SK-N-SH (cell line): ENCODE results near the gene IRF5. TPM values are rescaled to one million over a fixed set of nuclear protein-coding genes. Genes with fewer than 3 reads are reported as not detected.

Experiments
- CTCF ChIA-PET: fragments of 300-600, 350-600 bp; formaldehyde crosslinking; extraction: SDS; loops from one replicate; lab custom pipeline; 2021; lab: Yijun Ruan, JAX
- POLR2A ChIA-PET: fragments of 350-600 bp; sonication (Branson Sonifier 250); formaldehyde crosslinking; extraction: SDS; loops from one replicate; lab custom pipeline; 2020; ENCODE audit warnings: antibody characterized with exemption, inconsistent platforms; lab: Yijun Ruan, JAX
- DNase-seq: peaks from one replicate; pipeline ENCODE4 v3.0.0; 2012
- H2AFZ ChIP-seq: fragments of 200-600 bp; sonication (generic); 2 replicates; pipeline ENCODE4 v1.8.1; 2016; ENCODE audit warnings: antibody characterized with exemption, mild to moderate bottlenecking, low read depth
- H3F3A ChIP-seq: fragments of 200-600 bp; sonication (generic); replicated peaks from 2 replicates; pipeline ENCODE3; 2016; ENCODE audit warnings: antibody characterized with exemption, mild to moderate bottlenecking; ENCODE audit not compliant: insufficient read depth
- H3K27ac ChIP-seq, 2 experiments: fragments of 200-500 bp in 1 of 2; fragments of 200-600 bp in 1 of 2; sonication (Bioruptor generic) in 1 of 2; sonication (generic), shearing (Covaris generic) in 1 of 2; 2 replicates each; pipeline versions ENCODE4 v1.5.1 to v1.6.1; 2014 to 2016; ENCODE audit warnings: low read depth in 2 of 2, inconsistent platforms in 1 of 2, low read length in 1 of 2, mild to moderate bottlenecking in 1 of 2, mixed read lengths in 1 of 2
- H3K27me3 ChIP-seq: fragments of 200-600 bp; sonication (generic), shearing (Covaris generic); 2 replicates; pipeline ENCODE4 v1.6.1; 2016; ENCODE audit warnings: mixed run types; ENCODE audit not compliant: insufficient read depth
- H3K36me3 ChIP-seq, 2 experiments: fragments of 200-500 bp in 1 of 2; fragments of 200-600 bp in 1 of 2; sonication (Bioruptor generic) in 1 of 2; sonication (generic) in 1 of 2; replicated peaks in 1 of 2; 2 replicates each; pipeline versions ENCODE3 to v1.5.1; 2014 to 2016; ENCODE audit warnings: low read length in 1 of 2, mild to moderate bottlenecking in 1 of 2; ENCODE audit not compliant: insufficient read depth in 2 of 2, control insufficient read depth in 1 of 2
- H3K4me1 ChIP-seq, 2 experiments: fragments of 200-500 bp in 1 of 2; fragments of 200-600 bp in 1 of 2; sonication (Bioruptor generic) in 1 of 2; sonication (generic), shearing (Covaris generic) in 1 of 2; 2 replicates each; pipeline versions ENCODE4 v1.5.1 to v1.6.1; 2014 to 2016; ENCODE audit warnings: low read depth in 1 of 2, low read length in 1 of 2, mixed run types in 1 of 2; ENCODE audit not compliant: insufficient read depth in 2 of 2, control insufficient read depth in 1 of 2
- H3K4me2 ChIP-seq: fragments of 200-600 bp; sonication (generic), shearing (Covaris generic); 2 replicates; pipeline ENCODE4 v1.6.1; 2017; ENCODE audit warnings: mixed run types
- H3K4me3 ChIP-seq, 2 experiments: fragments of 200-500 bp in 1 of 2; fragments of 200-600 bp in 1 of 2; sonication (Bioruptor generic) in 1 of 2; sonication (generic), shearing (Covaris generic) in 1 of 2; 2 replicates each; pipeline versions ENCODE4 v1.5.1 to v1.8.1; 2014 to 2016; ENCODE audit warnings: low read depth in 2 of 2, inconsistent platforms in 1 of 2, low read length in 1 of 2, mild to moderate bottlenecking in 1 of 2, mixed read lengths in 1 of 2, moderate library complexity in 1 of 2
- H3K79me2 ChIP-seq: fragments of 200-600 bp; sonication (generic); 2 replicates; pipeline ENCODE4 v1.8.1; 2017; ENCODE audit warnings: mild to moderate bottlenecking; ENCODE audit not compliant: insufficient read depth
- H3K9ac ChIP-seq: fragments of 200-600 bp; sonication (generic); 2 replicates; pipeline ENCODE4 v1.6.1; 2017; ENCODE audit warnings: mixed run types
- H3K9me2 ChIP-seq: fragments of 200-600 bp; sonication (generic); 2 replicates; pipeline ENCODE4 v1.6.1; 2017; ENCODE audit warnings: mixed run types
- H3K9me3 ChIP-seq: fragments of 200-600 bp; sonication (generic); 2 replicates; pipeline ENCODE4 v1.6.1; 2017; ENCODE audit warnings: mixed run types, mild to moderate bottlenecking, moderate library complexity
- H4K20me1 ChIP-seq: fragments of 200-600 bp; sonication (generic); 2 replicates; pipeline ENCODE4 v1.6.1; 2017; ENCODE audit warnings: mild to moderate bottlenecking, mixed run types; ENCODE audit not compliant: insufficient read depth
- CTCF ChIP-seq: fragments of 200-600 bp; sonication (generic); IDR thresholded peaks from 2 replicates; pipeline ENCODE4 v1.6.1; 2017; ENCODE audit warnings: antibody characterized with exemption, mild to moderate bottlenecking, moderate library complexity
- FOSL2 ChIP-seq: IDR thresholded peaks from 2 replicates; pipeline ENCODE4 v1.4.0; 2012; ENCODE audit warnings: low read depth, mild to moderate bottlenecking, moderate library complexity, borderline replicate concordance
- JUND ChIP-seq: IDR thresholded peaks from 2 replicates; pipeline ENCODE4 v1.4.0; 2012
- MXI1 ChIP-seq: IDR thresholded peaks from 2 replicates; pipeline ENCODE4 v1.6.1; 2012; ENCODE audit warnings: mild to moderate bottlenecking, low read depth, low read length, improper control_type of control experiment
- PBX3 ChIP-seq: IDR thresholded peaks from 2 replicates; pipeline ENCODE4; 2012
- RAD21 ChIP-seq: IDR thresholded peaks from 2 replicates; pipeline ENCODE4 v1.6.1; 2012; ENCODE audit warnings: mild to moderate bottlenecking, low read length
- RCOR1 ChIP-seq: fragments of 150-350 bp; IDR thresholded peaks from 2 replicates; pipeline ENCODE4 v1.6.1; 2017; ENCODE audit warnings: antibody characterized with exemption, low read length
- RFX5 ChIP-seq: IDR thresholded peaks from 2 replicates; pipeline ENCODE4 v1.6.1; 2012; ENCODE audit warnings: mild to moderate bottlenecking, improper control_type of control experiment, low read length
- SMC3 ChIP-seq: IDR thresholded peaks from 2 replicates; pipeline ENCODE4 v1.6.1; 2012; ENCODE audit warnings: low read depth, low read length, improper control_type of control experiment
- WGBS: methylation state at CpG from one replicate; pipeline ENCODE4 v1.1.6; 2017; ENCODE audit warnings: low lambda C conversion rate; 5-methylcytosine and 5-hydroxymethylcytosine counted together
- polyA plus RNA-seq, 3 experiments: library from polyadenylated mRNA; depleted of rRNA; stranded (reverse); fragments of >200 nt; gene quantifications; 2 replicates each; pipeline ENCODE4 v1.2.3, GENCODE V29; 2012
- TF ChIP-seq, protein P1 (sequence below): IDR thresholded peaks from 2 replicates; pipeline ENCODE4 v1.4.0; 2012; ENCODE audit warnings: low read depth, borderline replicate concordance
- TF ChIP-seq, protein P2 (sequence below): IDR thresholded peaks from 2 replicates; pipeline ENCODE4 v1.4.0; 2012; ENCODE audit warnings: low read depth

Gene IRF5
- polyA plus RNA-seq, 1 of the 3 experiments (the other 2 are of a cell fraction), result 0.62 TPM

DNA sequence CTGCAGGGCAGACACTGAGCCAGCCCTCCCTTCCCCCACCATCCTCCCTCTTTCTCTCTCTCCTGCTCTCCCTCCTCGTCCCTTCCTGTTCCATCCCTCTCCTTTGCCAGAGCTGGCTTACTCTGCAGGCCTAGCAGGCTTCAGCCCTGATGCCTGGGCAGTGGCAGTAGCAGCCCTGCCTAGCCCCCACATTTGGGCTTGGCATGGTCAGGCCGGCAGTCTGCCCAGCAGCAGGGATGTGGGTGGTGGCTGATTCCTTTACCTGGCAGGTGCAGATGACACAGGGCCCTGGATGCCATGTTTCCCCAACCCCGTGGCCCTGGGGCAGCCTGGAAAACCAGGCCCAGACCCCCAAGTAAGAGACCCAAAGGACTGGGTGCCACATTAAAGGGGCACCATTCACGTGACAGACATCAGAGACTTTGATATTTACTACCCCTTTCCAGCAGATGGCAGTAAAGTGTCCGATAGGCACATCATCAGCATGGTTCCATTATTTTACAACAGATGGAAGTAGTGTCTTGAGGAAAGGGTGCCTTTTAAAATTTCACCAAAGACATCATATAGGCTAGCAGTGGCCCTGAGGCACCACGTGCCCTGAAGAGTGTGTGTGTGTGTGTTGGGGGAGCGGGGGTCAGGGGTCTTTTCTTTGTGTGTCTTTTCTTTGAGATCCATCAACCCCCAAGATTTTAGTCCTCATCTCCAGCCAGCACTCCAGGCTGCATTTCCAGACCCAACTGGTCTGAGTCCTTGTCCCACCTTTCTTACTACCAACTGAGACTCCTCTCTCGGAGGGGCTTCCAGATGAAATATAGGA lies 33.1 kb upstream of the IRF5 start:
- 37% methylated on average over 8 of the region's 8 CpGs for WGBS
- CTCF ChIA-PET, result interaction anchor here (0.8 to 9.2 kb wide), 21 partner anchors 10 to 557 kb away, joined by 3 to 137 read pairs (median 4); no protein-coding TSS in a partner anchor
- H3K9ac ChIP-seq, result no peak overlapping the region
- H3K9me3 ChIP-seq, result 0 out of 2 replicates have a peak, but pooled peaks cover under 1% of the 10 kb centered on the region
- H3K4me1 ChIP-seq, result peaks cover 0 to 6% of the 10 kb centered on the region in 2 experiments; a peak in 1 of 4 replicates
- no peaks in the 10 kb centered on the region for H4K20me1 ChIP-seq
- H3K4me2 ChIP-seq, result no peak overlapping the region
- no peak overlapping the region for H3K27ac ChIP-seq
- H2AFZ ChIP-seq, result no peak overlapping the region
- POLR2A ChIA-PET, result no interaction called here
- no peaks in the 10 kb centered on the region for H3K79me2 ChIP-seq
- TF ChIP-seq CTCF (peak; percentile 74), RAD21 (peak; percentile 79), RCOR1 (peak; percentile 27; the same call in 1 of the 2 replicates), PBX3 (no peak), JUND (no peak), FOSL2 (no peak), SMC3 (peak; percentile 86), RFX5 (no peak), MXI1 (peak; percentile 52; the same call in 1 of the 2 replicates)
- TF ChIP-seq, protein P1, sequence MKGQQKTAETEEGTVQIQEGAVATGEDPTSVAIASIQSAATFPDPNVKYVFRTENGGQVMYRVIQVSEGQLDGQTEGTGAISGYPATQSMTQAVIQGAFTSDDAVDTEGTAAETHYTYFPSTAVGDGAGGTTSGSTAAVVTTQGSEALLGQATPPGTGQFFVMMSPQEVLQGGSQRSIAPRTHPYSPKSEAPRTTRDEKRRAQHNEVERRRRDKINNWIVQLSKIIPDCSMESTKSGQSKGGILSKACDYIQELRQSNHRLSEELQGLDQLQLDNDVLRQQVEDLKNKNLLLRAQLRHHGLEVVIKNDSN, result peak; percentile 72; the same call in 1 of the 2 replicates
- TF ChIP-seq, protein P2, sequence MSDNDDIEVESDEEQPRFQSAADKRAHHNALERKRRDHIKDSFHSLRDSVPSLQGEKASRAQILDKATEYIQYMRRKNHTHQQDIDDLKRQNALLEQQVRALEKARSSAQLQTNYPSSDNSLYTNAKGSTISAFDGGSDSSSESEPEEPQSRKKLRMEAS, result 0 out of 2 replicates have a peak, but pooled peaks have one; percentile 47
- H3F3A ChIP-seq, result no peaks in the 10 kb centered on the region
- H3K9me2 ChIP-seq, result no peaks in the 10 kb centered on the region
- no peak overlapping the region for H3K4me3 ChIP-seq
- 0 out of 2 replicates have a peak, but pooled peaks cover 8% of the 10 kb centered on the region for H3K27me3 ChIP-seq
- peak; percentile 87 for DNase-seq
- H3K36me3 ChIP-seq, result no peaks in the 10 kb centered on the region
